Cardiac ventricle fibroblast (primary cell): Measurements from ENCODE around the gene SCLT1. TPM values are rescaled to one million over a fixed set of nuclear protein-coding genes. Genes with fewer than 3 reads are reported as not detected.

Experiments used
- total RNA-seq: library from RNA; depleted of rRNA; stranded (reverse); fragments of >200 nt; gene quantifications from 2 replicates; pipeline ENCODE4 v1.2.3, GENCODE V29; 2015

The SCLT1 gene
- 4.3 and 7.1 TPM in 2 replicates for total RNA-seq

GRCh38 chr4:129093191-129093920 is at the start of gene SCLT1:
TSS of gene SCLT1 (minus strand) at chr4:129093539. CDS start at chr4:129093103, 436 bp downstream.

GRCh38 chr4:129095811-129096454 is 2.6 kb upstream of the SCLT1 start, which contains the start of gene C4orf33:
TSS of gene C4orf33 (plus strand) at chr4:129096152. CDS start at chr4:129102611, 6,459 bp downstream.

Other genes with a start within 250 kb of the SCLT1 start
- 4.9 and 5.5 TPM in 2 replicates for gene C4orf33, start 2.6 kb upstream of the SCLT1 start, total RNA-seq